Measurements from ENCODE around the gene C1orf167. TPM values are rescaled to one million over a fixed set of nuclear protein-coding genes. Genes with fewer than 3 reads are reported as not detected.
A peak's percentile ranks its signal among the peaks of the same experiment; 100 is the strongest.

Gene C1orf167
- total RNA-seq, 1 experiment from 2014 or later, result not detected

DNA sequence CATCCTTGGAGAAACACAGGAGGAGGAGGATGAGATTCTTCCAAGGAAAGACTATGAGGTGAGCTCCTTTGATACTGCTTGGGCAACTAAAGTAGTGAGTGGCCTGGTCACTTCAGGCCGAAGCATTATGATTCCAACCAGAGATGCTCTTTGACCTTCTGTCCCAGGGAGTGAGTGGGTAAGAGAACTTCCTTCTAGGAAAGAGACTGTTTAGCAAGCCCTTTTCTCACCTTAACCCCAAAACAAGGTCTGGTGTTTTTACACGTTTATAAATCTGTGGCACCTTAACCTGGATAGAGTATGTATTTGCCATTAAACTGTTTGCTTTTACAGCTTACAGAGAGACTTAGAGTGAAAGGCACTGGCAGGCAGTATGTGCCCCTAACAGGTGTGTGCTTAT lies 45.1 kb downstream of the C1orf167 start:
- ChIA-PET POLR2A (interaction anchor here (0.9 to 4.2 kb wide), 16 partner anchors 10 to 534 kb away, joined by 3 to 60 read pairs (median 5); partner anchors contain the start of genes AGTRAP, FBXO2, MFN2 and UBIAD1), CTCF (interaction anchor here (0.6 to 1.9 kb wide), 8 partner anchors 10 to 769 kb away, joined by 3 to 8 read pairs (median 5); no protein-coding TSS in a partner anchor)
- no peak for DNase-seq (ENCODE audit: unreplicated experiment)
- Mint-ChIP-seq H3K36me3 (ENCODE audit: insufficient read depth, unreplicated experiment) (peaks cover 43% of the 10 kb centered on the region), H3K4me1 (ENCODE audit: insufficient read depth, unreplicated experiment) (peaks cover 34% of the 10 kb centered on the region), H3K4me3 (ENCODE audit: unreplicated experiment) (peak overlapping the region; percentile 95), H3K9me3 (ENCODE audit: unreplicated experiment) (no peaks in the 10 kb centered on the region), H3K27me3 (ENCODE audit: insufficient read depth, unreplicated experiment) (no peaks in the 10 kb centered on the region), H3K27ac (ENCODE audit: low read depth, unreplicated experiment) (peak overlapping the region; percentile 96)
- TSS peak; percentile 33 for BruUV-seq (replicated peaks)
- intact Hi-C loops (cut with micrococcal nuclease), result no loop called here
- TF ChIP-seq, protein P1, sequence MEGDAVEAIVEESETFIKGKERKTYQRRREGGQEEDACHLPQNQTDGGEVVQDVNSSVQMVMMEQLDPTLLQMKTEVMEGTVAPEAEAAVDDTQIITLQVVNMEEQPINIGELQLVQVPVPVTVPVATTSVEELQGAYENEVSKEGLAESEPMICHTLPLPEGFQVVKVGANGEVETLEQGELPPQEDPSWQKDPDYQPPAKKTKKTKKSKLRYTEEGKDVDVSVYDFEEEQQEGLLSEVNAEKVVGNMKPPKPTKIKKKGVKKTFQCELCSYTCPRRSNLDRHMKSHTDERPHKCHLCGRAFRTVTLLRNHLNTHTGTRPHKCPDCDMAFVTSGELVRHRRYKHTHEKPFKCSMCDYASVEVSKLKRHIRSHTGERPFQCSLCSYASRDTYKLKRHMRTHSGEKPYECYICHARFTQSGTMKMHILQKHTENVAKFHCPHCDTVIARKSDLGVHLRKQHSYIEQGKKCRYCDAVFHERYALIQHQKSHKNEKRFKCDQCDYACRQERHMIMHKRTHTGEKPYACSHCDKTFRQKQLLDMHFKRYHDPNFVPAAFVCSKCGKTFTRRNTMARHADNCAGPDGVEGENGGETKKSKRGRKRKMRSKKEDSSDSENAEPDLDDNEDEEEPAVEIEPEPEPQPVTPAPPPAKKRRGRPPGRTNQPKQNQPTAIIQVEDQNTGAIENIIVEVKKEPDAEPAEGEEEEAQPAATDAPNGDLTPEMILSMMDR (IDR thresholded peaks at IDR 0.05; ENCODE audit: unreplicated experiment), result no peak

DNA sequence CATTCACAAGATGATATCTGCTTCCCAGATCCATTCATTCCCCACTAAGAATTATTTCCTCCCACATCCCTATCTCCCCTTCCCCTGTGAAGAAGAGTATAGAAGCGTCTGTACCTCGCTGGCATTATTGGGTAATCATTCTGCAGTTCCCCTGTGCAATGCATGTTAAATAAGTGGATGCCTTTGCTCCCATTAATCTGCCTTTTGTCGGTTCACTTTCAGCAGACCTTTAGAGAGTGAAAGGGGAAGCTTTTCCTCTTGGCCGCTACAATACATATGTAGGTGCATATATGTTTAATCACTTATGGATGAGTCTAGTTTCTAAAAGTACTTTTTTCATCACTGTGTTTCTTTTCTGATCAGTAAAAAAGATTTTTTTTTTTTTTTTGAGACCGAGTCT lies 51.0 kb downstream of the C1orf167 start:
- no peaks in the 10 kb centered on the region for H3K27me3 Mint-ChIP-seq (ENCODE audit: insufficient read depth, unreplicated experiment)

DNA sequence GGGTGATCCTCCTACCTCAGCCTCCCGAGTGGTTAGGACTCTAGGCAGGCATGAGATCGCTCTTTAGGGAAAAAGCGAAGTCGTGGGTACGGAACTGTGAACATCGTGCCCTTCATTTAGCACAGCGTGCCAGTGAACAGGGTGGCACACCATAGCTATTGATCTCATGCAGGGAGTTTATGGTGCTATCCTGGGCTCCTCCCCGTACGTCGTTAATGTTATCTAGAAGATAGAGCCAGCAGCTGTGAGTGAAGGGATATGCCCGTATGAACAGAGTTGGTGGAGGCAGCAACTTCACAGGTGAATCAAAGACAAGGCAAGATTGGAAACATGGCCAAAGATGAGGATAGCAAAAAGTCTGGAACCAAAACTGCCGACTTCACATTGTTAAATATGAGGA lies 55.2 kb downstream of the C1orf167 start:
- ChIA-PET POLR2A (interaction anchor here (1.9 kb wide), 1 partner anchor 11 kb away, joined by 7 read pairs; the partner anchor contains the start of genes CLCN6 and MTHFR), CTCF (interaction anchor here (1.0 kb wide), 1 partner anchor 21 kb away, joined by 7 read pairs; no protein-coding TSS in a partner anchor)
- H3K4me1 Mint-ChIP-seq (ENCODE audit: insufficient read depth, unreplicated experiment), result peaks cover 10% of the 10 kb centered on the region
- no peak overlapping the region for H3K27ac Mint-ChIP-seq (ENCODE audit: low read depth, unreplicated experiment)
- TF ChIP-seq, protein P1 (IDR thresholded peaks at IDR 0.05; ENCODE audit: unreplicated experiment), result no peak
- no TSS peak for BruUV-seq (replicated peaks)
- DNase-seq (ENCODE audit: unreplicated experiment), result no peak
- H3K36me3 Mint-ChIP-seq (ENCODE audit: insufficient read depth, unreplicated experiment), result peaks cover 96% of the 10 kb centered on the region
- H3K9me3 Mint-ChIP-seq (ENCODE audit: unreplicated experiment), result no peaks in the 10 kb centered on the region
- no peak overlapping the region for H3K4me3 Mint-ChIP-seq (ENCODE audit: unreplicated experiment)
- H3K27me3 Mint-ChIP-seq (ENCODE audit: insufficient read depth, unreplicated experiment), result no peaks in the 10 kb centered on the region
- intact Hi-C loops (cut with micrococcal nuclease), result no loop called here

More for the DNA sequence above, 51.0 kb downstream of the C1orf167 start:
- BruUV-seq (replicated peaks), result no TSS peak
- Mint-ChIP-seq H3K4me3 (ENCODE audit: unreplicated experiment) (no peak overlapping the region), H3K4me1 (ENCODE audit: insufficient read depth, unreplicated experiment) (peaks cover 9% of the 10 kb centered on the region), H3K27ac (ENCODE audit: low read depth, unreplicated experiment) (no peak overlapping the region), H3K9me3 (ENCODE audit: unreplicated experiment) (no peaks in the 10 kb centered on the region), H3K36me3 (ENCODE audit: insufficient read depth, unreplicated experiment) (peaks cover 82% of the 10 kb centered on the region)
- no peak for DNase-seq (ENCODE audit: unreplicated experiment)
- CTCF ChIA-PET, result no interaction called here
- POLR2A ChIA-PET, result no interaction called here
- TF ChIP-seq, protein P1 (IDR thresholded peaks at IDR 0.05; ENCODE audit: unreplicated experiment), result no peak
- intact Hi-C loops (cut with micrococcal nuclease), result no loop called here

DNA sequence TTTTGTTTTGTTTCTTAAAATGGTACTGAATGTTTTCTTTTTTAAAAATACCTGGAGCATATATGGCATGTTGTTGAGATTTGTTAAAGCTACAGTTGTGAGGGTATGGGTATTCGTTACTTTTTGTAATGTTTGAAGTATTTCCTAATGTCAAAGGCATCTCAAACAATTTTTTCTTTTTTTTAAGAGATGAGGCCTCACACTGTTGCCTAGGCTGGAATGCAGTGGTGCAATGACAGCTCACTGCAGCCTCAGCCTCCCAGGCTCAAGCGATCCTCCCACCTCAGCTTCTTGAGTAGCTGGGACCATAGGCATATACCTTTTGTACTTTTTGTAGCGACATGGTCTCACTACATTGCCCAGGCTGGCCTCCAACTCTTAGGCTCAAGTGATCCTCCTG lies 60.1 kb downstream of the C1orf167 start:
- intact Hi-C loops (cut with micrococcal nuclease), result no loop called here
- no TSS peak for BruUV-seq (replicated peaks)
- POLR2A ChIA-PET, result interaction anchor here (0.5 kb wide), 1 partner anchor 1074 kb away, joined by 3 read pairs; no protein-coding TSS in a partner anchor
- no peak overlapping the region for H3K27ac Mint-ChIP-seq (ENCODE audit: low read depth, unreplicated experiment)
- DNase-seq (ENCODE audit: unreplicated experiment), result no peak
- H3K9me3 Mint-ChIP-seq (ENCODE audit: unreplicated experiment), result no peaks in the 10 kb centered on the region
- no peak overlapping the region for H3K4me3 Mint-ChIP-seq (ENCODE audit: unreplicated experiment)
- H3K36me3 Mint-ChIP-seq (ENCODE audit: insufficient read depth, unreplicated experiment), result peaks cover 73% of the 10 kb centered on the region
- no peaks in the 10 kb centered on the region for H3K27me3 Mint-ChIP-seq (ENCODE audit: insufficient read depth, unreplicated experiment)
- H3K4me1 Mint-ChIP-seq (ENCODE audit: insufficient read depth, unreplicated experiment), result peaks cover 10% of the 10 kb centered on the region
- TF ChIP-seq, protein P1 (IDR thresholded peaks at IDR 0.05; ENCODE audit: unreplicated experiment), result no peak
- CTCF ChIA-PET, result interaction anchor here (0.6 to 1.3 kb wide), 4 partner anchors 14 to 104 kb away, joined by 3 to 5 read pairs (median 4); no protein-coding TSS in a partner anchor

Data from MCF 10A (cell line).